Measurements from ENCODE around the gene CMTM1.
"Not testable (repeated sequence)": the region's sequence is repeated elsewhere in the genome, so short reads cannot be mapped to it uniquely, and the experiment has no call there.

Gene CMTM1

GRCh38 chr16:66554021-66554420 lies 12.2 kb upstream of the CMTM1 start:
- in situ Hi-C loops (cut with HindIII; ENCODE audit: low pct_ligation_motif_present, low pct_unique_long_range_greater_than_20kb, low sequenced_read_pairs) = no loop called here
- no peak for DNase-seq

GRCh38 chr16:66554495-66554894 lies 11.7 kb upstream of the CMTM1 start:
- in situ Hi-C loops (cut with HindIII; ENCODE audit: low pct_ligation_motif_present, low pct_unique_long_range_greater_than_20kb, low sequenced_read_pairs) = no loop called here
- no peak for DNase-seq

- DNase-seq = no peak
- in situ Hi-C loops (cut with HindIII; ENCODE audit: low pct_ligation_motif_present, low pct_unique_long_range_greater_than_20kb, low sequenced_read_pairs) = no loop called here
Observed at GRCh38 chr16:66560107-66560506, 6.1 kb upstream of the CMTM1 start.

GRCh38 chr16:66561381-66562080 lies 4.7 kb upstream of the CMTM1 start:
- in situ Hi-C loops (cut with HindIII; ENCODE audit: low pct_ligation_motif_present, low pct_unique_long_range_greater_than_20kb, low sequenced_read_pairs) = no loop called here
- DNase-seq = no peak

GRCh38 chr16:66562409-66562808 lies 3.8 kb upstream of the CMTM1 start:
- in situ Hi-C loops (cut with HindIII; ENCODE audit: low pct_ligation_motif_present, low pct_unique_long_range_greater_than_20kb, low sequenced_read_pairs) = no loop called here
- DNase-seq = peak; percentile 18

GRCh38 chr16:66562986-66563385 lies 3.3 kb upstream of the CMTM1 start:
- in situ Hi-C loops (cut with HindIII; ENCODE audit: low pct_ligation_motif_present, low pct_unique_long_range_greater_than_20kb, low sequenced_read_pairs) = no loop called here
- DNase-seq = no peak

GRCh38 chr16:66563574-66564334 lies 2.5 kb upstream of the CMTM1 start:
- DNase-seq = no peak
- in situ Hi-C loops (cut with HindIII; ENCODE audit: low pct_ligation_motif_present, low pct_unique_long_range_greater_than_20kb, low sequenced_read_pairs) = no loop called here

GRCh38 chr16:66567270-66567669 lies 1.0 kb downstream of the CMTM1 start:
- in situ Hi-C loops (cut with HindIII; ENCODE audit: low pct_ligation_motif_present, low pct_unique_long_range_greater_than_20kb, low sequenced_read_pairs); DNase-seq: not testable (repeated sequence)

- in situ Hi-C loops (cut with HindIII; ENCODE audit: low pct_ligation_motif_present, low pct_unique_long_range_greater_than_20kb, low sequenced_read_pairs) = no loop called here
- DNase-seq = no peak
Observed at GRCh38 chr16:66568355-66568754, 2.1 kb downstream of the CMTM1 start.

- DNase-seq = no peak
- in situ Hi-C loops (cut with HindIII; ENCODE audit: low pct_ligation_motif_present, low pct_unique_long_range_greater_than_20kb, low sequenced_read_pairs) = no loop called here
Observed at GRCh38 chr16:66569131-66569530, 2.9 kb downstream of the CMTM1 start.

- DNase-seq = no peak
- in situ Hi-C loops (cut with HindIII; ENCODE audit: low pct_ligation_motif_present, low pct_unique_long_range_greater_than_20kb, low sequenced_read_pairs) = no loop called here
Observed at GRCh38 chr16:66569827-66570405, 3.7 kb downstream of the CMTM1 start.

- DNase-seq = no peak
- in situ Hi-C loops (cut with HindIII; ENCODE audit: low pct_ligation_motif_present, low pct_unique_long_range_greater_than_20kb, low sequenced_read_pairs) = no loop called here
Observed at GRCh38 chr16:66572356-66572755, 6.1 kb downstream of the CMTM1 start.

- in situ Hi-C loops (cut with HindIII; ENCODE audit: low pct_ligation_motif_present, low pct_unique_long_range_greater_than_20kb, low sequenced_read_pairs) = no loop called here
- no peak for DNase-seq
Observed at GRCh38 chr16:66574081-66574480, 7.8 kb downstream of the CMTM1 start.

GRCh38 chr16:66574531-66574930 lies 8.3 kb downstream of the CMTM1 start:
- DNase-seq = no peak
- in situ Hi-C loops (cut with HindIII; ENCODE audit: low pct_ligation_motif_present, low pct_unique_long_range_greater_than_20kb, low sequenced_read_pairs) = no loop called here

GRCh38 chr16:66575060-66575459 lies 8.8 kb downstream of the CMTM1 start:
- in situ Hi-C loops (cut with HindIII; ENCODE audit: low pct_ligation_motif_present, low pct_unique_long_range_greater_than_20kb, low sequenced_read_pairs) = no loop called here
- DNase-seq = no peak

- in situ Hi-C loops (cut with HindIII; ENCODE audit: low pct_ligation_motif_present, low pct_unique_long_range_greater_than_20kb, low sequenced_read_pairs) = no loop called here
- DNase-seq = no peak
Observed at GRCh38 chr16:66576296-66576695, 10.1 kb downstream of the CMTM1 start.

- in situ Hi-C loops (cut with HindIII; ENCODE audit: low pct_ligation_motif_present, low pct_unique_long_range_greater_than_20kb, low sequenced_read_pairs) = no loop called here
- no peak for DNase-seq
Observed at GRCh38 chr16:66578651-66579531, 12.7 kb downstream of the CMTM1 start, which contains the start of gene CMTM2. TSS of gene CMTM2 (plus strand) at chr16:66579463. CDS start at chr16:66579608, 145 bp downstream.

GRCh38 chr16:66580605-66581209 lies 14.5 kb downstream of the CMTM1 start:
- peak; percentile 10 for DNase-seq

More at GRCh38 chr16:66580605-66581209, 14.5 kb downstream of the CMTM1 start:
- in situ Hi-C loops (cut with HindIII; ENCODE audit: low pct_ligation_motif_present, low pct_unique_long_range_greater_than_20kb, low sequenced_read_pairs) = no loop called here
